Measurements from ENCODE around the gene MAZ.

The MAZ gene

GRCh38 chr16:29794231-29794710, 12.1 kb upstream of the MAZ start:
- Histone ChIP-seq H3K9ac (0 out of 22 replicates have a peak overlapping the region, but pooled peaks of 1 of the 11 experiments have one; percentile 25), H4K20me1 (peaks cover 0 to 45% (median 22%) of the 10 kb centered on the region in 11 experiments; a peak in 11 of 22 replicates), H3K27ac (no peak overlapping the region), H3K27me3 (no peaks in the 10 kb centered on the region), H3K36me3 (peaks cover 27 to 73% (median 68%) of the 10 kb centered on the region in 11 experiments), H3K4me3 (no peak overlapping the region), H3K4me2 (peak overlapping the region in 6 of 11 experiments; percentile 33 to 93 (median 88); a peak in 5 of 22 replicates), H3K4me1 (peaks cover 29 to 51% (median 41%) of the 10 kb centered on the region in 10 experiments), H3K9me3 (replicated peaks in 1 of 11) (no peaks in the 10 kb centered on the region)
- TF ChIP-seq Cebpa-rat (IDR thresholded peaks at IDR 0.05) = no peak

GRCh38 chr16:29802416-29802935, 3.9 kb upstream of the MAZ start:
- Histone ChIP-seq H3K36me3 (peaks cover 33 to 75% (median 63%) of the 10 kb centered on the region in 11 experiments), H3K9ac (peak overlapping the region in 4 of 11 experiments; percentile 34 to 95 (median 64); a peak in 6 of 22 replicates), H3K27ac (peak overlapping the region in 3 of 11 experiments; percentile 2 to 98 (median 96); a peak in 4 of 22 replicates)

DNA sequence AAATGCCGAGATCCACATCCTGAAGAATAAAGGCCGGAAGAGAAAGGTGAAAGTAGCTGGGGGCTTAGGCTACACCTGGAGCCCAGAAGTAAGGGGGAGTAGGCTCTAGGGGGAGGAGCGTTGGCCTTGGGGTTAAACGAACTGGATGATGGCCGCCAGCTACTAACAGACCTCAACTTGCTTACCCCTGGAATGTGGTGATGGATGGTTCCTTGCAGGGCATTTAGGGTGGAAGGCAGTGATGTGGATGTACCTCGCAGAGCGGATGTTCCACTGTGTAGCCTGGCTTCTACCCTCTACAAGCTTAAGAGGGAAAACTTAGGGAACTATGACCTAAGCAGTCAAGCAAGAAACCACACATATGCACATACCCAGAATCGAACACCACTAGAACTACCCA, 2.3 kb upstream of the MAZ start:
- Histone ChIP-seq H3K27me3 (no peaks in the 10 kb centered on the region), H3K4me3 (peak overlapping the region in 9 of 10 experiments; percentile 3 to 79 (median 73); a peak in 12 of 20 replicates), H4K20me1 (peaks cover 6 to 21% (median 11%) of the 10 kb centered on the region in 11 experiments; a peak in 21 of 22 replicates), H3K9me3 (replicated peaks in 1 of 11) (no peaks in the 10 kb centered on the region), H3K36me3 (peaks cover 23 to 75% (median 59%) of the 10 kb centered on the region in 11 experiments), H3K9ac (peak overlapping the region in 10 of 11 experiments; percentile 92 to 97 (median 94); a peak in 19 of 22 replicates), H3K4me2 (peak overlapping the region; percentile 77 to 99 (median 96)), H3K4me1 (peaks cover 29 to 45% (median 35%) of the 10 kb centered on the region in 10 experiments), H3K27ac (peak overlapping the region in 10 of 11 experiments; percentile 91 to 98 (median 96); a peak in 18 of 22 replicates)
- no peak for TF ChIP-seq Cebpa-rat (IDR thresholded peaks at IDR 0.05)

More at GRCh38 chr16:29802416-29802935, 3.9 kb upstream of the MAZ start:
- H3K4me1 ChIP-seq = peaks cover 22 to 38% (median 28%) of the 10 kb centered on the region in 10 experiments
- peak overlapping the region in 10 of 11 experiments; percentile 77 to 99 (median 94); a peak in 12 of 22 replicates for H3K4me2 ChIP-seq
- no peaks in the 10 kb centered on the region for H3K27me3 ChIP-seq
- H4K20me1 ChIP-seq = peaks cover 0 to 10% (median 0%) of the 10 kb centered on the region in 11 experiments; a peak in 3 of 22 replicates
- no peak overlapping the region for H3K4me3 ChIP-seq
- no peaks in the 10 kb centered on the region for H3K9me3 ChIP-seq (replicated peaks in 1 of 11)
- TF ChIP-seq Cebpa-rat (IDR thresholded peaks at IDR 0.05) = no peak

DNA sequence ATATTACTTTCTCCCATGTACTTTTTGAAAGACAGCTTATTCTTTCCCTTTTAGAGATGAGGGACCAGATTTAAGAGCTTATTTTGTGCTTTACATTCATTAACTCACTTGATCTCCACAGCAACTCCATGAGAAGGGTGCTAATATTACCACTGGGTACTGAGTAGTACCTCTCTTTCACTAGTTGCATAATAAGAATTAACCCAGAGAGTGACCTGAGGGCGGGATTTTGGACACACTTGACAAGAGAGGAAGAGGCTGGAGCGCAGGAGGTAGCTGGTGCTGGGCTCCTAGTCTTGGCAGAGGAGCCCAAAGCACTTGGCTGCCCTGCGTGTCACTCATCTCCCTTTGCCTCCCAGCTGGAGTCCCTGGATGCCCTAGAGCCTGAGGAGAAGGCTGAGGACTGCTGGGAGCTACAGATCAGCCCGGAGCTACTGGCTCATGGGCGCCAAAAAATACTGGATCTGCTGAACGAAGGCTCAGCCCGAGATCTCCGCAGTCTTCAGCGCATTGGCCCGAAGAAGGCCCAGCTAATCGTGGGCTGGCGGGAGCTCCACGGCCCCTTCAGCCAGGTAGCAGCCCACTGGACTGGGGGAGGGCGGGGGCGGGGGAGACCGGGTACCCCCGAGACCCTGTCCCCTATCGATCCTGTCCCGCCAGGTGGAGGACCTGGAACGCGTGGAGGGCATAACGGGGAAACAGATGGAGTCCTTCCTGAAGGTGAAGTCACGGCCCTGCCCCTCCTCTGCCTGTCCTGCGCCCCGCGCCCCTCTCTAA, 1.7 kb upstream of the MAZ start:
- Histone ChIP-seq H3K9ac (peak overlapping the region; percentile 92 to 97 (median 94)), H3K36me3 (peaks cover 22 to 74% (median 57%) of the 10 kb centered on the region in 11 experiments), H3K4me2 (peak overlapping the region; percentile 77 to 99 (median 96)), H4K20me1 (peaks cover 11 to 21% (median 16%) of the 10 kb centered on the region in 11 experiments; a peak in 21 of 22 replicates), H3K4me3 (peak overlapping the region; percentile 67 to 79 (median 74)), H3K27me3 (no peaks in the 10 kb centered on the region), H3K4me1 (peaks cover 34 to 51% (median 40%) of the 10 kb centered on the region in 10 experiments), H3K9me3 (replicated peaks in 1 of 11) (no peaks in the 10 kb centered on the region), H3K27ac (peak overlapping the region; percentile 91 to 98 (median 96))
- no peak for TF ChIP-seq Cebpa-rat (IDR thresholded peaks at IDR 0.05)

DNA sequence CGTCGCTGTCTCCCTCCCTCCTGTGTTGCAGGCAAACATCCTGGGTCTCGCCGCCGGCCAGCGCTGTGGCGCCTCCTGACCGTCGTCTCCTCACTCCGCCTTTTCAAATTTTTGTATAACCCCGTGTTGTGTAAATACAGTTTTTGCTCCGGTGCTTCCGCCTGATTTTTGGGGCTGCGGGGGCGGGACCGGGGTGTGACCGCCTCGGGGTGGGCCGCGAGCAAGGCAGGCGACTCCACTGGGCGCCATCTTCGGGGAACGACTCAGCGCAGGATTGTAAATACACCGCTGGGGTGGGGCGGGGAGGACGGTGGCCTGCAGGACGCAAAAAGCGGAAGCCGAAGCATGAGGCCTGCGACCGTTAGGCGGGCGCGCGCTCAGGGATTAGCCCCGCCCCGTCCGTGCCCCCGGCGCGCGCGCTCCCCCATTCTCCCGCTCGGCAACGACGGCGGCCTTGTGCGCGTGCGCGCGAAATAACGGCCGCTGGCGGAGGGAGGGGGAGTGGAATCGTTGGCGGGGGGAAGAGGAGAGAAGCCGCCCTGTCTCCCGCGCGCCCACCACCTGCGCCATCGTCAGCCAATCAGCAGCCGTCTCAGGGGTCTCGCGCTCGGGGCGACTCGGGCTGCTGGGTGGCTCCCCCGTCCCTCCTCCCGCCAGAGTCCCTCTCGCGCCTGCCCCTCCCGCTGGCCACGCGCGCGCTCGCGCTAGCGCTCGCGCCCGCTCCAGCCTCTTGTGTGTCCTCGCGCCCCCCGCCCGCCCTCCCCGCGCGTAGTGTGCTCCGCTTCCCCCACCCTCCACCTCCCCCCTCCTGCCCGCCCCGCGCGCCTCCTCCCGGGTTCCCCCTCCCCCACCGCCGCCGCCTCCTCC, 864 bp upstream of the MAZ start:
- TF ChIP-seq Cebpa-rat (IDR thresholded peaks at IDR 0.05) = no peak
- Histone ChIP-seq H3K36me3 (peaks cover 20 to 74% (median 57%) of the 10 kb centered on the region in 11 experiments; a peak in 21 of 22 replicates), H3K9me3 (replicated peaks in 1 of 11) (no peaks in the 10 kb centered on the region), H3K9ac (peak overlapping the region; percentile 92 to 97 (median 94)), H3K4me1 (peaks cover 42 to 59% (median 48%) of the 10 kb centered on the region in 10 experiments), H3K4me3 (peak overlapping the region; percentile 67 to 79 (median 74)), H3K4me2 (peak overlapping the region; percentile 77 to 99 (median 96)), H3K27ac (peak overlapping the region; percentile 91 to 98 (median 96)), H3K27me3 (no peaks in the 10 kb centered on the region), H4K20me1 (peaks cover 19 to 28% (median 24%) of the 10 kb centered on the region in 11 experiments; a peak in 21 of 22 replicates)

- peaks cover 54 to 66% (median 62%) of the 10 kb centered on the region in 10 experiments for H3K4me1 ChIP-seq
- H4K20me1 ChIP-seq = peaks cover 24 to 40% (median 37%) of the 10 kb centered on the region in 11 experiments; a peak in 21 of 22 replicates
- H3K27ac ChIP-seq = peak overlapping the region; percentile 79 to 98 (median 96)
- no peak for TF ChIP-seq Cebpa-rat (IDR thresholded peaks at IDR 0.05)
- H3K36me3 ChIP-seq = peaks cover 11 to 62% (median 44%) of the 10 kb centered on the region in 11 experiments; a peak in 21 of 22 replicates
- no peaks in the 10 kb centered on the region for H3K27me3 ChIP-seq
- H3K4me2 ChIP-seq = peak overlapping the region; percentile 95 to 100 (median 100)
- H3K9ac ChIP-seq = peak overlapping the region; percentile 90 to 99 (median 96)
- H3K4me3 ChIP-seq = peak overlapping the region; percentile 74 to 88 (median 81)
- H3K9me3 ChIP-seq (replicated peaks in 1 of 11) = no peaks in the 10 kb centered on the region
These were observed 504 bp downstream of the MAZ start for GRCh38 chr16:29806641-29807425.

GRCh38 chr16:29807426-29808218, 1.3 kb downstream of the MAZ start:
- peaks cover 11 to 54% (median 36%) of the 10 kb centered on the region in 11 experiments; a peak in 21 of 22 replicates for H3K36me3 ChIP-seq
- H4K20me1 ChIP-seq = peaks cover 24 to 44% (median 37%) of the 10 kb centered on the region in 11 experiments; a peak in 21 of 22 replicates
- peak overlapping the region; percentile 90 to 99 (median 96) for H3K9ac ChIP-seq
- TF ChIP-seq Cebpa-rat (IDR thresholded peaks at IDR 0.05) = no peak
- no peaks in the 10 kb centered on the region for H3K9me3 ChIP-seq (replicated peaks in 1 of 11)
- H3K4me1 ChIP-seq = peaks cover 58 to 67% (median 62%) of the 10 kb centered on the region in 10 experiments
- H3K4me3 ChIP-seq = peak overlapping the region; percentile 74 to 88 (median 81)
- H3K4me2 ChIP-seq = peak overlapping the region; percentile 95 to 100 (median 100)
- H3K27me3 ChIP-seq = peaks cover 0 to 6% (median 0%) of the 10 kb centered on the region in 11 experiments; a peak in 2 of 22 replicates
- peak overlapping the region; percentile 79 to 98 (median 96) for H3K27ac ChIP-seq
